ENCODE data around the gene SULF2.

- no peak for TF ChIP-seq CTCF (conservative IDR thresholded peaks at IDR 0.05)
- TF ChIP-seq ZFX (IDR thresholded peaks at IDR 0.05): no peak
Measured at GRCh38 chr20:47777220-47777619, 8.1 kb downstream of the SULF2 start.
